Prostate gland (tissue), 2 donors: ENCODE data around the gene TBC1D24. TPM values are rescaled to one million over a fixed set of nuclear protein-coding genes. Genes with fewer than 3 reads are reported as not detected.
"Not testable (repeated sequence)": the region's sequence is repeated elsewhere in the genome, so short reads cannot be mapped to it uniquely, and the experiment has no call there.

ENCODE experiments used
- DNase-seq: peaks from one replicate; pipeline ENCODE4 v3.0.0-alpha.2; 2019; ENCODE audit warnings: low spot score
- H3K27ac ChIP-seq, 2 donors: fragments of 200-600 bp; sonication (generic); 2 replicates each; pipeline ENCODE4 v1.5.1; 2017 to 2019
- H3K27me3 ChIP-seq: fragments of 200-600 bp; sonication (generic); replicated peaks from 2 replicates; pipeline ENCODE4 v1.5.1; 2019; ENCODE audit not compliant: insufficient read depth
- H3K36me3 ChIP-seq, 2 donors: fragments of 200-600 bp; sonication (generic); 1 replicate in 1 of 2; 2 replicates in 1 of 2; pipeline versions ENCODE4 v1.5.1 to v1.8.1; 2017 to 2019
- H3K4me1 ChIP-seq: fragments of 200-600 bp; sonication (generic); replicated peaks from 2 replicates; pipeline ENCODE4 v1.5.1; 2019
- H3K4me3 ChIP-seq, 2 donors: fragments of 200-600 bp; sonication (generic); 2 replicates each; pipeline ENCODE4 v1.5.1; 2017 to 2019
- H3K9me3 ChIP-seq: fragments of 200-600 bp; sonication (generic); 2 replicates; pipeline ENCODE4 v1.5.1; 2017
- CTCF ChIP-seq, 4 experiments: fragments of 200-600 bp in 2 of 4; fragments of 450-650 bp in 2 of 4; sonication (generic) in 2 of 4; IDR thresholded peaks; 1 replicate in 3 of 4; 2 replicates in 1 of 4; pipeline ENCODE4 v1.5.1; 2016 to 2019; ENCODE audit warnings: antibody characterized with exemption in 4 of 4, mild to moderate bottlenecking in 2 of 4, moderate library complexity in 2 of 4
- POLR2A ChIP-seq: fragments of 450-650 bp; IDR thresholded peaks from one replicate; pipeline ENCODE4 v1.6.1; 2016; ENCODE audit warnings: antibody characterized with exemption, mild to moderate bottlenecking
- POLR2AphosphoS5 ChIP-seq: sonication (generic); formaldehyde crosslinking; IDR thresholded peaks from one replicate; pipeline ENCODE4 v1.6.1; 2017; ENCODE audit warnings: antibody characterized with exemption
- WGBS: methylation state at CpG from one replicate; pipeline ENCODE4 v1.1.5; 2018; 5-methylcytosine and 5-hydroxymethylcytosine counted together
- intact Hi-C: fragments of 100-400 bp; cut with DNase I; formaldehyde crosslinking; loops from one replicate; pipeline ENCODE4 v1.14.2; 2022
- total RNA-seq, 2 donors: library from RNA; depleted of rRNA; stranded (reverse); fragments of >200 nt; gene quantifications; one replicate each; pipeline ENCODE4 v1.1.0, GENCODE V29; 2016

The TBC1D24 gene
- total RNA-seq, 2 donors from 2014 or later, result 22.4 to 26.2 TPM

GRCh38 chr16:2537451-2538379, 62.8 kb downstream of the TBC1D24 start, which contains the start of gene PDPK1:
Gene PDPK1 (plus strand): TSS chr16:2538021. CDS start chr16:2538113, 92 bp downstream.
- no peaks in the 10 kb centered on the region for H3K27me3 ChIP-seq
- intact Hi-C loops, result loop anchor here (5.0 to 10.0 kb wide), 2 partner anchors 57 to 135 kb away; no protein-coding TSS in a partner anchor
- no peaks in the 10 kb centered on the region for H3K36me3 ChIP-seq
- H3K27ac ChIP-seq, result peak within 1 kb of the TSS; percentile 85 to 86
- peak within 1 kb of the TSS; percentile 65 to 69 for H3K4me3 ChIP-seq
- H3K9me3 ChIP-seq, result no peaks in the 10 kb centered on the region
- no peaks in the 10 kb centered on the region for H3K4me1 ChIP-seq
- TF ChIP-seq POLR2AphosphoS5 (peak; percentile 40), CTCF (IDR thresholded peaks at IDR 0.05) (peak in 1 of 4 experiments; percentile 22), POLR2A (peak; percentile 59)
- peak; percentile 93 for DNase-seq
- WGBS, result 2% methylated on average over 51 of the region's 126 CpGs

GRCh38 chr16:2539192-2539844, 64.4 kb downstream of the TBC1D24 start:
- H3K4me1 ChIP-seq, H3K36me3 ChIP-seq, H3K27ac ChIP-seq, DNase-seq, H3K27me3 ChIP-seq, H3K9me3 ChIP-seq: not testable (repeated sequence)
- WGBS, result 83% methylated on average over 24 of the region's 24 CpGs
- peak overlapping the region in 1 of 2 donors; percentile 69 for H3K4me3 ChIP-seq
- intact Hi-C loops, result loop anchor here (5.0 to 10.0 kb wide), 2 partner anchors 55 to 133 kb away; no protein-coding TSS in a partner anchor

- WGBS, result 51% methylated on average over 14 of the region's 14 CpGs
- not testable (repeated sequence) for H3K4me3 ChIP-seq, H3K27ac ChIP-seq, H3K9me3 ChIP-seq, H3K36me3 ChIP-seq, H3K4me1 ChIP-seq, H3K27me3 ChIP-seq, DNase-seq
- peak in 1 of 4 experiments; percentile 35 for TF ChIP-seq CTCF (IDR thresholded peaks at IDR 0.05)
- intact Hi-C loops, result loop anchor here (5.0 to 10.0 kb wide), 2 partner anchors 55 to 132 kb away; no protein-coding TSS in a partner anchor
Measured at GRCh38 chr16:2539845-2540458, 65.0 kb downstream of the TBC1D24 start.

- H3K4me3 ChIP-seq, intact Hi-C loops, H3K9me3 ChIP-seq, H3K4me1 ChIP-seq, H3K36me3 ChIP-seq, DNase-seq, H3K27me3 ChIP-seq, H3K27ac ChIP-seq: not testable (repeated sequence)
- WGBS, result 81% methylated on average over 4 of the region's 4 CpGs
Measured at GRCh38 chr16:2540912-2541311, 66.0 kb downstream of the TBC1D24 start.

GRCh38 chr16:2541409-2541808, 66.5 kb downstream of the TBC1D24 start:
- H3K9me3 ChIP-seq, DNase-seq, H3K27ac ChIP-seq, H3K4me1 ChIP-seq, H3K27me3 ChIP-seq, H3K4me3 ChIP-seq, H3K36me3 ChIP-seq, intact Hi-C loops: not testable (repeated sequence)
- WGBS, result 73% methylated on average over 6 of the region's 6 CpGs

DNA sequence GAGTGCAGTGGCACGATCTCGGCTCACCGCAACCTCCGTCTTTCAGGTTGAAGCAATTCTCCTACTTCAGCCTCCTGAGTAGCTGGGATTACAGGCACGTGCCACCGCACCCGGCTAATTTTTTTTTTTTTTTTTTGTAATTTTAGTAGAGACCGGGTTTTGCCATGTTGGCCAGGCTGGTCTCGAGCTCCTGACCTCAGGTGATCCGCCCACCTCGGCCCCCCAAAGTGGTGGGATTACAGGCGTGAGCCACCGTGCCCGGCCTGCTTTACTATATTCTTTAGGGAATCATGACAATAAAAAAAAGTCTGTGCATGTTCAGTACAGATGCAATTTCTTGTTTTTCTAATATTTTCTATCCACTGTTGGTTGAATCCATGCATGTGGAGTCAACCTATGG, 68.8 kb downstream of the TBC1D24 start:
- H3K36me3 ChIP-seq, H3K4me3 ChIP-seq, H3K9me3 ChIP-seq, intact Hi-C loops, H3K27ac ChIP-seq, H3K4me1 ChIP-seq, H3K27me3 ChIP-seq, DNase-seq: not testable (repeated sequence)
- WGBS, result 92% methylated on average over 14 of the region's 14 CpGs

DNA sequence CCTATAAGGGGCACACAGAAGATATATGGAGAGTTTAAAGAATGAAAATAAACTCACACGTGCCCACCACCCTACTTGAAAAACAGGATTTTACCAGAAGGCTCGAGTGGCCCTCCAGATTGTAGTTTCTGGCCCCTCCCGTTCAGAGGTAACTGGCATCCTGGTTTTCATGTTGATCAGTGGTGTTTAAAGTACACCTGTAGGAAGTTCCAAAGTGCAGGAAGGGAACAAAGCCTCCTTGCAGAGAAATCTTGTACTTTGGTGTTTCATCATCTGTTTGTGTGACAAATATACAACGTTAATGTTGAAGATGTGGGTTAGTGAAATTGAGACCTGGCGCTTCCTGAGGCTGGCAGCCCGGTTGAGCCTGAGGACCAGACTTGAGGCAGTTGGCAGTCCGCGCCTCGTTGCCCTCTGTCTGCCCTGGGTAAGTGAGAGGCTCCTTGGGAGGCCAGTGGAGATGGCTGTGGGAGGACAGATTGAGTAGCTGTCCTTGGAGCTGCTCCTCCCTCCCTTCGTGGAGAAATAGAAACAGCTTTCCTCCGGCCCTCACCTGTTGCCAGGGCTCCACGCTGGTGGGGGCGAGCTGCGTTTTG, 75.5 kb downstream of the TBC1D24 start:
- H3K9me3 ChIP-seq, intact Hi-C loops, H3K27ac ChIP-seq, H3K4me1 ChIP-seq, H3K27me3 ChIP-seq, DNase-seq, H3K4me3 ChIP-seq, H3K36me3 ChIP-seq: not testable (repeated sequence)
- WGBS, result no CpG with 5 or more reads among the region's 14 CpGs

- H3K36me3 ChIP-seq, intact Hi-C loops, H3K27me3 ChIP-seq, H3K9me3 ChIP-seq, H3K4me3 ChIP-seq, DNase-seq, H3K4me1 ChIP-seq: not testable (repeated sequence)
- WGBS, result 42% methylated on average over 16 of the region's 17 CpGs
- H3K27ac ChIP-seq, result peak overlapping the region; percentile 60 to 62
Measured at GRCh38 chr16:2551420-2551889, 76.5 kb downstream of the TBC1D24 start.

- H3K36me3 ChIP-seq, H3K4me1 ChIP-seq, intact Hi-C loops, H3K27ac ChIP-seq, H3K4me3 ChIP-seq, DNase-seq, H3K9me3 ChIP-seq, H3K27me3 ChIP-seq: not testable (repeated sequence)
- WGBS, result no CpG with 5 or more reads among the region's 13 CpGs
Measured at GRCh38 chr16:2554709-2555425, 79.9 kb downstream of the TBC1D24 start.
